Peyer's patch (tissue), 4 donors: ENCODE results near the gene PARD3B. TPM values are rescaled to one million over a fixed set of nuclear protein-coding genes. Genes with fewer than 3 reads are reported as not detected.

Experiments
- DNase-seq, 3 donors: peaks; one replicate each; pipeline ENCODE4 v3.0.0-alpha.2; 2017 to 2019
- H3K27ac ChIP-seq, 4 donors: fragments of 200-600 bp; sonication (generic); one replicate each; pipeline ENCODE4 v1.5.1; 2016 to 2019
- H3K27me3 ChIP-seq, 2 donors: fragments of 200-600 bp; sonication (generic); one replicate each; pipeline ENCODE4 v1.5.1; 2019
- H3K36me3 ChIP-seq, 3 donors: fragments of 200-600 bp; sonication (generic); one replicate each; pipeline ENCODE4 v1.5.1; 2016 to 2019
- H3K4me1 ChIP-seq, 4 donors: fragments of 200-600 bp; sonication (generic); one replicate each; pipeline ENCODE4 v1.5.1; 2016 to 2019
- H3K4me3 ChIP-seq, 4 donors: fragments of 200-600 bp; sonication (generic); 1 replicate in 3 of 4; 2 replicates in 1 of 4; pipeline ENCODE4 v1.5.1; 2016 to 2019; ENCODE audit warnings: mild to moderate bottlenecking in 1 of 4
- H3K9me3 ChIP-seq, 4 donors: fragments of 200-600 bp; sonication (generic); one replicate each; pipeline ENCODE4 v1.5.1; 2016 to 2019; ENCODE audit warnings: mild to moderate bottlenecking in 1 of 4
- CTCF ChIP-seq, 6 experiments: fragments of 450-650 bp in 4 of 6; fragments of 200-600 bp in 2 of 6; sonication (generic) in 1 of 6; IDR thresholded peaks; one replicate each; pipeline ENCODE4 v1.5.1; 2017 to 2019; ENCODE audit warnings: antibody characterized with exemption in 6 of 6, mild to moderate bottlenecking in 3 of 6, moderate library complexity in 1 of 6
- POLR2A ChIP-seq, 2 donors: fragments of 450-650 bp; IDR thresholded peaks; one replicate each; pipeline ENCODE4 v1.5.1; 2017; ENCODE audit warnings: antibody characterized with exemption in 2 of 2, mild to moderate bottlenecking in 2 of 2, moderate library complexity in 2 of 2
- total RNA-seq, 4 donors: library from RNA; depleted of rRNA; stranded (reverse); fragments of >200 nt; gene quantifications; one replicate each; pipeline ENCODE4 v1.1.0, GENCODE V29; 2016

Gene PARD3B
- total RNA-seq, 4 donors from 2014 or later: 19.6 to 52.0 (median 40.6) TPM

- H3K4me3 ChIP-seq: no peak overlapping the region
- no peaks in the 10 kb centered on the region for H3K4me1 ChIP-seq
- TF ChIP-seq CTCF (IDR thresholded peaks at IDR 0.05): no peak
- no peak for TF ChIP-seq POLR2A (IDR thresholded peaks at IDR 0.05)
- H3K27me3 ChIP-seq: no peaks in the 10 kb centered on the region
- no peak for DNase-seq
- no peaks in the 10 kb centered on the region for H3K36me3 ChIP-seq
- no peaks in the 10 kb centered on the region for H3K9me3 ChIP-seq
- no peak overlapping the region for H3K27ac ChIP-seq
These were observed 1034.1 kb downstream of the PARD3B start for GRCh38 chr2:205579335-205579734.

GRCh38 chr2:205580212-205580987 is 1035.1 kb downstream of the PARD3B start:
- Histone ChIP-seq H3K27ac (no peak overlapping the region), H3K27me3 (no peaks in the 10 kb centered on the region), H3K9me3 (no peaks in the 10 kb centered on the region), H3K4me1 (no peaks in the 10 kb centered on the region), H3K36me3 (no peaks in the 10 kb centered on the region), H3K4me3 (no peak overlapping the region)
- TF ChIP-seq POLR2A (IDR thresholded peaks at IDR 0.05) (no peak), CTCF (IDR thresholded peaks at IDR 0.05) (no peak)
- DNase-seq: no peak

- DNase-seq: no peak
- no peaks in the 10 kb centered on the region for H3K36me3 ChIP-seq
- TF ChIP-seq CTCF (IDR thresholded peaks at IDR 0.05): no peak
- TF ChIP-seq POLR2A (IDR thresholded peaks at IDR 0.05): no peak
- H3K4me1 ChIP-seq: no peaks in the 10 kb centered on the region
- no peak overlapping the region for H3K4me3 ChIP-seq
- no peak overlapping the region for H3K27ac ChIP-seq
- no peaks in the 10 kb centered on the region for H3K27me3 ChIP-seq
- no peaks in the 10 kb centered on the region for H3K9me3 ChIP-seq
These were observed 1037.1 kb downstream of the PARD3B start for GRCh38 chr2:205582366-205582765.

GRCh38 chr2:205585449-205586383 is 1040.4 kb downstream of the PARD3B start:
- no peak overlapping the region for H3K27ac ChIP-seq
- H3K4me1 ChIP-seq: no peaks in the 10 kb centered on the region
- no peaks in the 10 kb centered on the region for H3K9me3 ChIP-seq
- H3K27me3 ChIP-seq: no peaks in the 10 kb centered on the region
- H3K36me3 ChIP-seq: no peaks in the 10 kb centered on the region
- TF ChIP-seq CTCF (IDR thresholded peaks at IDR 0.05) (no peak), POLR2A (IDR thresholded peaks at IDR 0.05) (no peak)
- no peak for DNase-seq
- no peak overlapping the region for H3K4me3 ChIP-seq

GRCh38 chr2:205586626-205587025 is 1041.4 kb downstream of the PARD3B start:
- no peak for TF ChIP-seq POLR2A (IDR thresholded peaks at IDR 0.05)
- no peak for TF ChIP-seq CTCF (IDR thresholded peaks at IDR 0.05)
- Histone ChIP-seq H3K27ac (no peak overlapping the region), H3K4me3 (no peak overlapping the region), H3K27me3 (no peaks in the 10 kb centered on the region), H3K4me1 (no peaks in the 10 kb centered on the region), H3K36me3 (no peaks in the 10 kb centered on the region), H3K9me3 (no peaks in the 10 kb centered on the region)
- DNase-seq: no peak
